Measurements from ENCODE around the gene PARP12.

Gene PARP12

DNA sequence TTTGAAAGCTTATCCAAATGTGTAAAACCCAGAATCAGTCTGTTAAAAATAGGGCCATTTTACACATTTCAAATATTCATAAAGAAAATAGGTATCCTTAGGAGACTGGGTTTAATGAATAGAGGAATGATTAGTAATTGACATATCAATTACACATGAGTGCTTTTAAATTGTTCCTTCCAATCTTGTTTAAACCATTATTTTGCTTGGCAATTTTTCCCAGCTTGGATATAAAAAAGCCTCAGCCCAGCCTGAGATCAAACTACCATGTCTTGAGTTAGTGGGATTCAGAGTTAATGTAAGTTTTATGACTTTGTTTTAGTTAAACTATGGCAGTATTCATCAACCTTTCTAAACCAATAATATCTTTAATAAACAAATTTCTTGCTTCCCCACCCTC is 28.3 kb downstream of the PARP12 start:
- DNase-seq = no peak

- DNase-seq = no peak
Observed at GRCh38 chr7:140033779-140034363, 28.9 kb downstream of the PARP12 start.

GRCh38 chr7:140033036-140033435 is 29.7 kb downstream of the PARP12 start:
- no peak for DNase-seq

- no peak for DNase-seq
Observed at GRCh38 chr7:140031364-140031763, 31.4 kb downstream of the PARP12 start.

GRCh38 chr7:140029072-140029471 is 33.7 kb downstream of the PARP12 start:
- DNase-seq = no peak

- no peak for DNase-seq
Observed at GRCh38 chr7:140028311-140028710, 34.4 kb downstream of the PARP12 start.

DNA sequence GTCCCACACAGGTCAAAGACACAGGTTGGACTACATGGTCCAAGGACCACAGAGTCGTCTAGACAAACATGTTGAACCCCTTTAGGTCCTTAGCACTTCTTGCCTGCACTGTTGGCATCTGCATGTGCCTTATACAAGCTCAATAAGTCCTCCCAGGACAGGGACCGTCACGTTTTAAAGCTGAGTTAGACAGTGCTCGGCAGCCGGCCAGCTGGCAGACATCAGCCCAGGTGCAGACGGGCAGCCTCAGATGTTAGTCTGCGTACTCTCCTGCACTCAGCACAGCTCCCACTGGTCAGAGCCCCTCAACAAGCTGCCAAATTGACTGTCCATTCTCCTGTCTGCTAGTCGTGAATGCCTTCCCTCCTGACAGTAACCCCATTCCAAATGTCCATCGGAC is 34.9 kb downstream of the PARP12 start:
- no peak for DNase-seq

DNA sequence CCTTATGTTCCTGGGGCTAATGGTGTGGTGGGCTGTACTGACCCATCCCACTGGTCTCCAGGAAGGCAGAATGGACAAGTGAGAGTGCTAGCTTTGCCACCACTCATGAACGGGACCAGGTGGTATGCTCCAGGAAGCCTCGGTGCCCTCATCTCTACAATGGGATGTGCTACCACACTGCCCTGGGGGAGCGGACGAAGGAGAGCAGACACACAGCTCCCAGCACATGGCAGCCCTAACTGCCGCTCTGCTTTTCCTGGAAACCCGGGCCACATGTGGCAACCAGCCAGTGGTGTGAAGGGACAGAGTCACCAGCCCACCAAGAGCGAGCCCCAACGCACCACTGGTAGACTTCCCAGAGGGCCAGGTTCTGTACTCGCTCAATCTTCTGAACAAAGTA is 35.8 kb downstream of the PARP12 start:
- no peak for DNase-seq

DNA sequence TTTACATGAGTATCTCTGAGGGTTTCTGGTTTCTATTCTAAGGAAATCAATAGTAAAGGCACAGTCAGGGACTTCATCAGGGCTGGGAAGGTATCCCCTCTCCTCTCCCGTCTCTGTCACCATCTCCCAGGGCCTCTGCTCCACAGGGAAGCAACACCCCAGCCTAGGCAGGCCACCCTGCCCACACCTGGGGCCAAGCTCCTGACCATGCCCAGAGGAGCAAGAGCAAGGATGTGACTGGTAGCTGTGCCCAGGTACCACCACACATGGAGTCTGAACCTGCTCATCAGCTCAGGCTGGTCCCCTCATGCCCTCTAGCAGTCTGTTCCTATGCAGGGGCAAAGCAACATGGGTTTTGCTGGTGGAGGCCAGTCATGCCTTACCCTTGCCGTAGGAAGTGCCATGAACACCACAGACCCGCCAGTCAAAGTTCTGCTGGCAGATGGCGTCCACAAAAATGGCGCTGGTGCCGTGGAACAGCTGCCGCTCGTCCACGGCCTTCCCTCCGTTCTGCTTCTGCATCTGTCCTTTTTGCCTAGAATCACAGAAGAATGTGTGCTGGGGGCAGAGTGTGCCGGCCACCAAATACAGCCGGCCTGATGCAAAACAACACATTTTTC is 36.8 kb downstream of the PARP12 start:
- DNase-seq = no peak

GRCh38 chr7:140025241-140025640 is 37.5 kb downstream of the PARP12 start:
- DNase-seq = no peak

- DNase-seq = no peak
Observed at GRCh38 chr7:140024585-140024984, 38.2 kb downstream of the PARP12 start.

DNA sequence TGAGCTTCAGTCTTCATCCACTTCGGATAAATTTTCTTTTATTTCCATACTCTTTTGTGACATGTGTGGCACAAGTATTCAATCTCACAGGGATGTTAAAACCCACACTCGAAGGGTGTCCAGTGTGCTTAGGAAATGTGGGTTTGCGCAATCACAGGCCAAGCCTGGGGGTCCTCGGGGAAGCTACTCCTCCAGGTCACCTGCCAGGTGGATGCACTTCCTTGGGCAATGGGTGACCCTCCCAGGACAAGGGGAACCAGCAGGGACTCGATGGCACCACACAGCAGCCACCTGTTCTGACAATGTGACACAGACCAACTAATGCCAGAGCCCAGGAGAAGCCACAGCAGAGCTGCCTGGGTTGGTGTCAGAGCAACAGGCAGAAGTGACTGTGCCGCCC is 39.0 kb downstream of the PARP12 start:
- DNase-seq = no peak

DNA sequence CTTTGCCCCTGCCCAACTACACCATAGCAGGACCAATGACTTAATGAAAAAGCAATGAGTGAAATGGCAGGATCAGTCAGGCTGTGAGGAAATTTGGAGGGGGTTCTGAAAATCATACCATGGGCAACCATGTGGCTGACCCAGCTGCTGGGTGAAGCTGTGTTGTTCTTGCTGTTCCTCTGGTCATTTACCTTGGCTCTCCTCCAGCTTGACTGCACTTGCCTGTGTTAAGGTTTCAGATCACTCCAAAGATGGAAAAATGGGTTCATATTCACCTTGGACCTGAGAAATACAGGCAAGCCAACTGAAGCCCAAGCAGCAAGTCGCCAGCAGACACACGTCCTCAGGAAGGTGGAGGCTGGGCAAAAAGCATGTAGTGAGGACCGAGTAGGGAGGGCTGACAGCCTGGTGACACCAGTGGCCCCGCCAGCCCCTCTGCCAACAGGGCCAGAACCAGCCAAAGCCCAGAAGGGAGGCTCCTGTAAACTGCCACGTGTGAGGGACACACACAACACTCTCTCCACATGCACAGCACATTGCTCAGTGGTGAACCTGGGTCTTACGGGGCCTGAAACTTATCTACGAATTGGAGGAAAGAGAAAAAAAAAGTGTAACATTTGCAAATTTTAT is 40.1 kb downstream of the PARP12 start:
- DNase-seq = no peak

GRCh38 chr7:140021603-140022002 is 41.1 kb downstream of the PARP12 start:
- DNase-seq = no peak

DNA sequence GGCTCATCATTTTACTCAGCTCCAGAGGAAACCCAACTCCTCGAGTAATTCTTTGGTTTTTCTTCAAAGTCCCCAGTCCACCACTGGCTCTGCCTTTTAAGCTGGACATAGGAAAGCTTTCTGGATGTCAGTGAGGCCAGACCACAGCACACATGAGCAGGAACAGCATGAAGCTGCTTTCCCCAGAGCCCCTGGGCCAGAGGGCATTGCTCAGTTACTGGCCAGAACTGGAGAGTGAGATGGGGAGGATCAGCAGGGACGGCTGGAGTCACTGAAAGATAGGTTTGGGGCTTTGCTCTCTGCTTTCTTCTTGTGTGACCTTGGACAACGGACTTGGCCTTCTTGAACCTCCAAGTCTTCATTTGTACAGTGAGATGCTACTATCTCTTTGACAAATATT is 43.1 kb downstream of the PARP12 start:
- no peak for DNase-seq

GRCh38 chr7:140019172-140019571 is 43.6 kb downstream of the PARP12 start:
- no peak for DNase-seq

DNA sequence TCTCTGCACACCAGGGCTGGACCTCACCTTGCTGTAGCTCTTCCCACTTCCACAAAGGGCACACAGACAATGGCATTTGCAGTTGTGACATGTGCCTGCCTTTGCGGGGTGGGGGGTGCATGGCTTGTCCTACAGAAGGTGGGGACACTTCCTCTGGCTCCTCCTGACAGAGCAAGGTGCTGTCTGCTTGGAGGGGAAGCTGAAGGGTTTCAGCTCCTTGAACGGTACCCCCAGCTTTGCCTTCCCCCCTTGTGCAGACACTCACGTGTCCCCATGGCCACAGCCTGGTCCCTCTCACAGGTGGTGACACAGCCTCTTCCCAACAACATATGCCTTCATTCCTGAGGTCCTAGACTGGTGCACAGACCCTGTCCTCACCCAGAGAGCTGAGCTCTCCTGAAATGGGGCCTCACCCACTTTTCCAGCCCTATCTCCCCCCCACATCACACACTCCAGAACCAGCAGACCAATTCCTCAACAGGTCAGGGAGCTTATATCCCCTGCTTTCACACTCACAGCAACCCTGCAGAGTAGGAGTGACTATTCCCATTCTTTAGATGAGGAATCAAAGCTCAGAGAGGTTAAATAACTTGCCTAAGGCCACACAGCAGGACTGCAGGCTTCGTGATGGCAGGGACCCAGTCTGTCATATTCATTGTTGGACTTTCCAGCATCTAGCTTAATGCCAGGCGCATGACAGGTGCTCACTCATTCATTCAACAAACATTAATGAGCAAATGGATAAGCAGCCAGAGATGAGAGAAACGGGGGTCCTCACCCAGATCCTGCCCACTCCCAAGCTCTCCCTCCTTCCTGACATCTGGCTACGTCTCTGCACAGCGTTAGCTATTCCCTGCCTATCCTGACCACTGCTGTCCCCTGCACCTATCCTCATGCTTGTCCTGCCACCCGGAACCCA is 44.4 kb downstream of the PARP12 start:
- no peak for DNase-seq

- no peak for DNase-seq
Observed at GRCh38 chr7:140017543-140017942, 45.2 kb downstream of the PARP12 start.

GRCh38 chr7:140017034-140017433 is 45.7 kb downstream of the PARP12 start:
- DNase-seq = no peak

- no peak for DNase-seq
Observed at GRCh38 chr7:140016540-140016939, 46.2 kb downstream of the PARP12 start.

DNA sequence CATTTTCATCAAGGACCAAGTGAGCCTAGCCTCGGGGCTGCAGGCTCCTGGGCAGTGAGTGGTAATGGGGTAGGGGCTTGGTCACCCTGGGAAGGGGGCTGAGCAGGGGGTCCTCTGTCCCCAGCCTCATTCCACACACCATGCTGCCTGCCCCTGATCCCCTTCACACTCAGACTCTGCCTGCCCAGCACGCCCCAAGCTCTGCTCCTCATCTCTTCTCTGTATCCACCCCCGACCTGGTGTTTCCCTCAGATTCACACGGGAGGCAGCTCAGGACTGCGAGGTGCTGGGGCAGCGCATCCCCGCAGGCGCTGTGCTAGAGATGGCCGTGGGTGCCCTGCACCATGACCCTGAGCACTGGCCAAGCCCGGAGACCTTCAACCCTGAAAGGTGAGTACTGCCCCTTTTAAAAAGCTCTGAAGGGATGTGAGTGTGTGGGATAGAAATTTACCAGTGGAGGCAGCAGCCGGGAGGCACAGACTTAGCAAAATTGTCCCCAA is 47.2 kb downstream of the PARP12 start:
- DNase-seq = no peak

GRCh38 chr7:140014123-140014522 is 48.6 kb downstream of the PARP12 start:
- DNase-seq = no peak

DNA sequence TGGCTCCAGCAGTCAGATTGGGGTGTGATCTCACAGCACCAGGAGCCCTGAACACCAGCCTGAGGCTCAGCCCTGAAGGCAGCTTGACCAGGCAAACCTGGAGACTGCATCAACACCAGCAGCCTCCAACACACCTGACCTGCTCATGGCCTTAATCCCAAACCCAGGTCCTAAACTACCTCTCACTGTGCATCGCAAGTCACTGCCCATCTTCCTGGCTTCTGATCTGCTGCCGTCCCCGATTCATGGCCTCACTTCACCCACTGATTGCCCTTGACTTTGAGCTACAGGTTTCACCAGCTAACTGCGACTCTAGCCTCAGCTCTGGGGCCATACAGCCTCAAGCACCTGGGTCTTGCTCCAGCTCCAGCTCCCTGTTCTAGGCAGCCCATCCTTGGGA is 49.1 kb downstream of the PARP12 start:
- DNase-seq = no peak

All from NCI-H774 (cell line).